Loucy (cell line): ENCODE measurements around the gene SOCS7.

Experiments
- H2AFZ ChIP-seq: fragments of 200-600 bp; sonication (generic); 2 replicates; pipeline ENCODE4 v1.6.0; 2016; ENCODE audit warnings: antibody characterized with exemption, mild to moderate bottlenecking, low read length, moderate library complexity
- H3F3A ChIP-seq: fragments of 200-600 bp; 2 replicates; pipeline ENCODE4 v1.6.0; 2016; ENCODE audit warnings: antibody characterized with exemption, low read depth, mild to moderate bottlenecking
- H3K27me3 ChIP-seq: fragments of 200-600 bp; sonication (generic); 2 replicates; pipeline ENCODE4 v1.6.1; 2014; ENCODE audit warnings: low read length, mild to moderate bottlenecking; ENCODE audit not compliant: insufficient read depth, poor library complexity, severe bottlenecking
- H3K36me3 ChIP-seq: fragments of 200-600 bp; sonication (generic); 2 replicates; pipeline ENCODE4 v1.6.1; 2016; ENCODE audit warnings: low read length; ENCODE audit not compliant: insufficient read depth
- H3K4me1 ChIP-seq: fragments of 200-600 bp; sonication (generic); 2 replicates; pipeline ENCODE4 v1.5.1; 2014; ENCODE audit warnings: low read length, mild to moderate bottlenecking; ENCODE audit not compliant: insufficient read depth, poor library complexity, severe bottlenecking
- H3K4me2 ChIP-seq: fragments of 200-600 bp; sonication (generic); 2 replicates; pipeline ENCODE4 v1.6.0; 2014; ENCODE audit warnings: antibody characterized with exemption, low read length, low read depth, mild to moderate bottlenecking; ENCODE audit not compliant: poor library complexity, severe bottlenecking
- H3K4me3 ChIP-seq: fragments of 200-600 bp; sonication (generic); 2 replicates; pipeline ENCODE4 v1.5.1; 2014; ENCODE audit warnings: low read length, mild to moderate bottlenecking, mixed read lengths; ENCODE audit not compliant: poor library complexity, severe bottlenecking
- H3K79me2 ChIP-seq: fragments of 200-600 bp; sonication (generic); 2 replicates; pipeline ENCODE4 v1.6.1; 2014; ENCODE audit warnings: low read length; ENCODE audit not compliant: insufficient read depth
- H3K9ac ChIP-seq: fragments of 200-600 bp; sonication (generic); 2 replicates; pipeline ENCODE4 v1.6.0; 2014; ENCODE audit warnings: mild to moderate bottlenecking, low read depth, low read length, moderate library complexity; ENCODE audit not compliant: poor library complexity, severe bottlenecking
- H3K9me2 ChIP-seq: fragments of 200-600 bp; sonication (generic); replicated peaks from 2 replicates; pipeline ENCODE4 v1.6.1; 2016; ENCODE audit warnings: low read depth, low read length, mixed read lengths
- H3K9me3 ChIP-seq: fragments of 200-600 bp; sonication (generic); 2 replicates; pipeline ENCODE4 v1.6.1; 2014; ENCODE audit warnings: mild to moderate bottlenecking, antibody characterized with exemption, low read length, low read depth; ENCODE audit not compliant: insufficient read depth
- H4K20me1 ChIP-seq: fragments of 200-600 bp; sonication (generic); 2 replicates; pipeline ENCODE4 v1.6.0; 2014; ENCODE audit warnings: antibody characterized with exemption, low read length, mild to moderate bottlenecking; ENCODE audit not compliant: insufficient read depth, poor library complexity, severe bottlenecking
- CTCF ChIP-seq: fragments of 200-600 bp; sonication (generic); conservative IDR thresholded peaks from 2 replicates; pipeline ENCODE4 v1.5.1; 2014; ENCODE audit warnings: mild to moderate bottlenecking, antibody characterized with exemption, low read length
- EZH2phosphoT487 ChIP-seq: fragments of 200-600 bp; IDR thresholded peaks from 2 replicates; pipeline ENCODE4 v1.6.1; 2018; ENCODE audit warnings: antibody characterized with exemption, mild to moderate bottlenecking, moderate library complexity, borderline replicate concordance

Gene SOCS7

GRCh38 chr17:38326996-38327792 lies 24.4 kb upstream of the SOCS7 start:
- Histone ChIP-seq H3K36me3 (peaks cover 9% of the 10 kb centered on the region; the same call in 1 of the 2 replicates), H3K79me2 (no peaks in the 10 kb centered on the region), H3K9me3 (no peaks in the 10 kb centered on the region), H3K4me1 (peaks cover 18% of the 10 kb centered on the region), H3K9ac (no peak overlapping the region), H3K4me3 (no peak overlapping the region), H3K27me3 (no peaks in the 10 kb centered on the region), H3K4me2 (no peak overlapping the region), H4K20me1 (no peaks in the 10 kb centered on the region), H3F3A (no peaks in the 10 kb centered on the region), H3K9me2 (no peaks in the 10 kb centered on the region), H2AFZ (no peak overlapping the region)
- no peak for TF ChIP-seq CTCF

GRCh38 chr17:38327936-38328335 lies 23.7 kb upstream of the SOCS7 start:
- Histone ChIP-seq H2AFZ (no peak overlapping the region), H3F3A (no peaks in the 10 kb centered on the region), H3K4me3 (no peak overlapping the region), H3K4me1 (peaks cover 18% of the 10 kb centered on the region), H3K9ac (no peak overlapping the region), H3K79me2 (no peaks in the 10 kb centered on the region), H3K9me3 (no peaks in the 10 kb centered on the region), H3K9me2 (no peaks in the 10 kb centered on the region), H3K4me2 (no peak overlapping the region), H4K20me1 (no peaks in the 10 kb centered on the region), H3K36me3 (peaks cover 3% of the 10 kb centered on the region; the same call in 1 of the 2 replicates), H3K27me3 (no peaks in the 10 kb centered on the region)
- TF ChIP-seq CTCF (no peak), EZH2phosphoT487 (no peak)

- Histone ChIP-seq H3K4me2 (no peak overlapping the region), H3K27me3 (no peaks in the 10 kb centered on the region), H3K79me2 (no peaks in the 10 kb centered on the region), H4K20me1 (no peaks in the 10 kb centered on the region), H3K36me3 (no peaks in the 10 kb centered on the region), H3K9ac (no peak overlapping the region), H3K9me3 (no peaks in the 10 kb centered on the region), H2AFZ (no peak overlapping the region), H3K4me1 (peaks cover 18% of the 10 kb centered on the region), H3K9me2 (no peaks in the 10 kb centered on the region), H3F3A (no peaks in the 10 kb centered on the region), H3K4me3 (no peak overlapping the region)
- TF ChIP-seq EZH2phosphoT487 (no peak), CTCF (no peak)
Measured at GRCh38 chr17:38328620-38329019, 23.0 kb upstream of the SOCS7 start.
